ENCODE measurements around the gene KIAA1210.

Gene KIAA1210

GRCh38 chrX:119127650-119128049, at the start of gene KIAA1210:
TSS of gene KIAA1210 (minus strand) at chrX:119127812. CDS start at chrX:119123642, 4,170 bp downstream.
- DNase-seq = no peak

GRCh38 chrX:119177278-119177677, 49.7 kb upstream of the KIAA1210 start:
- DNase-seq = no peak

GRCh38 chrX:119174900-119175299, 47.3 kb upstream of the KIAA1210 start:
- no peak for DNase-seq

GRCh38 chrX:119168104-119168503, 40.5 kb upstream of the KIAA1210 start:
- no peak for DNase-seq

GRCh38 chrX:119158226-119158625, 30.6 kb upstream of the KIAA1210 start:
- DNase-seq = no peak

GRCh38 chrX:119156241-119156640, 28.6 kb upstream of the KIAA1210 start:
- DNase-seq = no peak

- DNase-seq = no peak
Measured at GRCh38 chrX:119155416-119156035, 27.9 kb upstream of the KIAA1210 start.

GRCh38 chrX:119151051-119151380, 23.4 kb upstream of the KIAA1210 start:
- DNase-seq = no peak

GRCh38 chrX:119150163-119151050, 22.8 kb upstream of the KIAA1210 start:
- no peak for DNase-seq

GRCh38 chrX:119147486-119147885, 19.9 kb upstream of the KIAA1210 start:
- no peak for DNase-seq

GRCh38 chrX:119145241-119145653, 17.6 kb upstream of the KIAA1210 start:
- DNase-seq = no peak

GRCh38 chrX:119134466-119134865, 6.9 kb upstream of the KIAA1210 start:
- no peak for DNase-seq

- DNase-seq = no peak
Measured at GRCh38 chrX:119132961-119133360, 5.3 kb upstream of the KIAA1210 start.

GRCh38 chrX:119132316-119132715, 4.7 kb upstream of the KIAA1210 start:
- DNase-seq = no peak

- DNase-seq = no peak
Measured at GRCh38 chrX:119130911-119131310, 3.3 kb upstream of the KIAA1210 start.

GRCh38 chrX:119121341-119121740, 6.3 kb downstream of the KIAA1210 start:
- DNase-seq = no peak

GRCh38 chrX:119118780-119119395, 8.7 kb downstream of the KIAA1210 start:
- DNase-seq = peak in 4 of 6 experiments; percentile 3 to 35 (median 19)

- DNase-seq = no peak
Measured at GRCh38 chrX:119107206-119107605, 20.4 kb downstream of the KIAA1210 start.

GRCh38 chrX:119105826-119106225, 21.8 kb downstream of the KIAA1210 start:
- DNase-seq = no peak

GRCh38 chrX:119101168-119101567, 26.4 kb downstream of the KIAA1210 start:
- no peak for DNase-seq

GRCh38 chrX:119095936-119096335, 31.7 kb downstream of the KIAA1210 start:
- no peak for DNase-seq

- DNase-seq = no peak
Measured at GRCh38 chrX:119094819-119095218, 32.8 kb downstream of the KIAA1210 start.

- no peak for DNase-seq
Measured at GRCh38 chrX:119093991-119094735, 33.4 kb downstream of the KIAA1210 start.

All from stimulated activated naive CD4-positive, alpha-beta T cell (primary cell).